Measurements from ENCODE around the gene C6orf15. TPM values are rescaled to one million over a fixed set of nuclear protein-coding genes. Genes with fewer than 3 reads are reported as not detected.
A peak's percentile ranks its signal among the peaks of the same experiment; 100 is the strongest.

Gene C6orf15
- total RNA-seq, 2 donors from 2014 or later: not detected

GRCh38 chr6:31131595-31131994 is 19.2 kb upstream of the C6orf15 start:
- Histone ChIP-seq H3K36me3 (no peaks in the 10 kb centered on the region), H3K27me3 (no peaks in the 10 kb centered on the region), H3K27ac (no peak overlapping the region), H3K9ac (ENCODE audit: low read depth in 2 of 2, low read length in 2 of 2) (no peak overlapping the region), H3K4me3 (no peak overlapping the region), H3K4me1 (no peaks in the 10 kb centered on the region), H3K9me3 (no peaks in the 10 kb centered on the region)
- no peak for DNase-seq
- intact Hi-C loops (cut with DNase I): no loop called here
- TF ChIP-seq CTCF (IDR thresholded peaks at IDR 0.05): no peak

DNA sequence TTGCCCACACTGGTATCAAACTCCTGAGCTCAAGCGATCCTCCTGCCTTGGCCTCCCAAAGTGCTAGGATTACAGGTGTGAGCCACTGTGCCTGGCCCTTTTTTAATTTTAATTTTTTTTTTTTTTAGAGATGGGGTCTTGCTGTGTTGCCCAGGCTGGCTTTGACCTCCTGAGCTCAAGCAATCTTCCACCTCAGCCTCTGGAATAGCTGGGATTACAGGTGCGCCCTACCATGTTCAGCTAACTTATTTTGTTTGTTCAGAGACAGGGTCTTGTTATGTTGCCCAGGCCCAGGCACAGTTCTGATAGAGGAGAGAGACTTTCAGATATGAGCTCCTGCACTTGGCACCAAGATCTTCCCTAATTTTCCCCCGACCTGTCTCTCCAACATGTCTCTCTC is 18.4 kb upstream of the C6orf15 start:
- no peak overlapping the region for H3K27ac ChIP-seq
- DNase-seq: no peak
- no peaks in the 10 kb centered on the region for H3K36me3 ChIP-seq
- intact Hi-C loops (cut with DNase I): no loop called here
- H3K9me3 ChIP-seq: no peaks in the 10 kb centered on the region
- no peak overlapping the region for H3K9ac ChIP-seq (ENCODE audit: low read depth in 2 of 2, low read length in 2 of 2)
- H3K4me1 ChIP-seq: no peaks in the 10 kb centered on the region
- no peak for TF ChIP-seq CTCF (IDR thresholded peaks at IDR 0.05)
- no peak overlapping the region for H3K4me3 ChIP-seq
- H3K27me3 ChIP-seq: no peaks in the 10 kb centered on the region

- no peak for DNase-seq
- H3K27me3 ChIP-seq: no peaks in the 10 kb centered on the region
- H3K4me3 ChIP-seq: no peak overlapping the region
- TF ChIP-seq CTCF (IDR thresholded peaks at IDR 0.05): no peak
- H3K4me1 ChIP-seq: no peaks in the 10 kb centered on the region
- H3K9ac ChIP-seq (ENCODE audit: low read depth in 2 of 2, low read length in 2 of 2): no peak overlapping the region
- no peak overlapping the region for H3K27ac ChIP-seq
- intact Hi-C loops (cut with DNase I): no loop called here
- H3K36me3 ChIP-seq: no peaks in the 10 kb centered on the region
- H3K9me3 ChIP-seq: no peaks in the 10 kb centered on the region
These were observed 16.8 kb upstream of the C6orf15 start for GRCh38 chr6:31129130-31129529.

- peak; percentile 82 for TF ChIP-seq CTCF (IDR thresholded peaks at IDR 0.05)
These were observed 15.8 kb upstream of the C6orf15 start for GRCh38 chr6:31128093-31128676.

GRCh38 chr6:31126396-31127175 is 14.2 kb upstream of the C6orf15 start:
- DNase-seq: no peak
- H3K9me3 ChIP-seq: no peaks in the 10 kb centered on the region
- no peak overlapping the region for H3K4me3 ChIP-seq
- intact Hi-C loops (cut with DNase I): no loop called here
- H3K36me3 ChIP-seq: no peaks in the 10 kb centered on the region
- H3K27ac ChIP-seq: no peak overlapping the region
- no peaks in the 10 kb centered on the region for H3K4me1 ChIP-seq
- H3K27me3 ChIP-seq: no peaks in the 10 kb centered on the region
- TF ChIP-seq CTCF (IDR thresholded peaks at IDR 0.05): no peak
- no peak overlapping the region for H3K9ac ChIP-seq (ENCODE audit: low read depth in 2 of 2, low read length in 2 of 2)

More at GRCh38 chr6:31128093-31128676, 15.8 kb upstream of the C6orf15 start:
- no peak overlapping the region for H3K9ac ChIP-seq (ENCODE audit: low read depth in 2 of 2, low read length in 2 of 2)
- no peaks in the 10 kb centered on the region for H3K4me1 ChIP-seq
- no peaks in the 10 kb centered on the region for H3K36me3 ChIP-seq
- intact Hi-C loops (cut with DNase I): no loop called here
- no peak overlapping the region for H3K4me3 ChIP-seq
- H3K27ac ChIP-seq: no peak overlapping the region
- no peaks in the 10 kb centered on the region for H3K27me3 ChIP-seq
- no peaks in the 10 kb centered on the region for H3K9me3 ChIP-seq
- DNase-seq: peak; percentile 82

Data from colonic mucosa (tissue), 4 donors.